Left renal cortex interstitium (tissue), 4 donors: Measurements from ENCODE around the gene WEE2. TPM values are rescaled to one million over a fixed set of nuclear protein-coding genes. Genes with fewer than 3 reads are reported as not detected.
"Not testable (repeated sequence)": the region's sequence is repeated elsewhere in the genome, so short reads cannot be mapped to it uniquely, and the experiment has no call there.

Experiments
- DNase-seq, 4 donors: peaks; one replicate each; pipeline ENCODE4 v3.0.0-alpha.2; 2013; ENCODE audit warnings: low read depth in 4 of 4, low spot score in 2 of 4, missing footprints in 1 of 4
- polyA plus RNA-seq, 4 donors: library from polyadenylated mRNA; unstranded; fragments of 120-200 nt; gene quantifications; one replicate each; pipeline ENCODE4 v1.2.1, GENCODE V29; 2013; ENCODE audit not compliant: insufficient read length in 4 of 4

The WEE2 gene
- polyA plus RNA-seq, 4 donors, result 0.10 to 0.54 (median 0.26) TPM

GRCh38 chr7:141689072-141689825, 18.9 kb upstream of the WEE2 start:
- DNase-seq, result not testable (repeated sequence)

GRCh38 chr7:141691540-141691939, 16.6 kb upstream of the WEE2 start:
- DNase-seq, result no peak

GRCh38 chr7:141691961-141692360, 16.2 kb upstream of the WEE2 start:
- no peak for DNase-seq

DNA sequence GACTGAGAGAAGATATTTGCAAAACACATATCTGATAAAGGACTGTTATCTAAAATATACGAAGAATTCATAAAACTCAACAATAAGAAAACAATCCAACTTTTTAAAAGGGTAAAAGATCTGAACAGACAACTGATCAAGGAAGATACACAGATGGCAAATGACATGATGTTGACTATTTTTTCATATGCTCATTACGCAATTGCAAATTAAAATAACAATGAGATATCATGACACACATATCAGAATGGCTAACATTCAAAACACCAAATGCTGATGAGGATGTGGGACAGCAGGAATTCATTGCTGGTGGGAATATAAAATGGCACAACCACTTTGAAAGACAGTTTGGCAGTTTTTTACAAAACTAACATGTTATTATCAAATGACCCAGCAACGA, 15.1 kb upstream of the WEE2 start:
- DNase-seq, result no peak

- no peak for DNase-seq
Observed at GRCh38 chr7:141695803-141696289, 12.3 kb upstream of the WEE2 start.

DNA sequence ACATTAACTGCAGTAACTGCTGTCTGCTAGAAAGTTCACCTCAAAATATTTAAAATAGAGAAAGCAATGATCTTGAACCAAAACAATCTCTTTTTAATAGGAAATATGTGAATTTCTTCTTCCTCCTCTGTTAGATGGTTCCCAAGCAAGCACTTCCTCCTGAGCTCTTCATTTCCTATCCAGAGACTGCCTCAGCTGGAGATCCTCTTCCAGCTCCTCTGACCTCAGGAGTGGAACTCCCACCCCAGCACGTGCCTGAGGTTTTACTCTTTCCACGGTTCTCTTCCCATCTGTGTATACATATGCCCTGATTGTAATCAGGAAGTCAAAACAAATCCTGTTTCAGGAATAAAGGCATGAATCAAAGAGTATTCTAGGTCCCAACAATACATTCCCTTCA, 11.8 kb upstream of the WEE2 start:
- DNase-seq, result no peak

- DNase-seq, result no peak
Observed at GRCh38 chr7:141697211-141697871, 10.8 kb upstream of the WEE2 start.

- no peak for DNase-seq
Observed at GRCh38 chr7:141698247-141699015, 9.7 kb upstream of the WEE2 start.

- DNase-seq, result no peak
Observed at GRCh38 chr7:141699860-141700259, 8.3 kb upstream of the WEE2 start.

- DNase-seq, result no peak
Observed at GRCh38 chr7:141700296-141700847, 7.8 kb upstream of the WEE2 start.

DNA sequence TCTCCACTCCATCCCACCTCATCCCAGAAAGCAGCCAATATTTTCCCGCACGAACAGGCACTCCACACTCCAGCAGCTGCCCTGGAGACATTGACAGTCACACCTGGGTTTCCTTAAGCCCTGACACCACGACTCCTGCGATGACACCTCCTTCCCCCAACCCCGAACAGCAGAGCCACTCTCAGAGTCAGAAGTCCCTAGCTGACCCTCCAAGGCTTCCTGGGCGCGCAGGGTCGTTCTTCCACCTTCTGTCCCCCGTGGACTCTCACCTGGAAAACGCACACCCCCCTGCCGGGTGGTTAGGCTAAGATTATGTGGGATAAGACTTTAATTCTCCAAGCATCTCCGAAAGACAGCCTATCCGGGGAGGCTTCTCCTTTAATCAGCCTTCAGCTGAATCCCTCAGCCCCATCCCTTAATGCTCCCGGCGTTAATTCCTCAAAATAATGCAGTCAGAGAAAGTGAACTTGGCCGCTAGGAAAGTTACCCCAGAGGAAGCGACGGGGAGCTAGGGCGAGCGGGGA, 7.2 kb upstream of the WEE2 start:
- DNase-seq, result no peak

DNA sequence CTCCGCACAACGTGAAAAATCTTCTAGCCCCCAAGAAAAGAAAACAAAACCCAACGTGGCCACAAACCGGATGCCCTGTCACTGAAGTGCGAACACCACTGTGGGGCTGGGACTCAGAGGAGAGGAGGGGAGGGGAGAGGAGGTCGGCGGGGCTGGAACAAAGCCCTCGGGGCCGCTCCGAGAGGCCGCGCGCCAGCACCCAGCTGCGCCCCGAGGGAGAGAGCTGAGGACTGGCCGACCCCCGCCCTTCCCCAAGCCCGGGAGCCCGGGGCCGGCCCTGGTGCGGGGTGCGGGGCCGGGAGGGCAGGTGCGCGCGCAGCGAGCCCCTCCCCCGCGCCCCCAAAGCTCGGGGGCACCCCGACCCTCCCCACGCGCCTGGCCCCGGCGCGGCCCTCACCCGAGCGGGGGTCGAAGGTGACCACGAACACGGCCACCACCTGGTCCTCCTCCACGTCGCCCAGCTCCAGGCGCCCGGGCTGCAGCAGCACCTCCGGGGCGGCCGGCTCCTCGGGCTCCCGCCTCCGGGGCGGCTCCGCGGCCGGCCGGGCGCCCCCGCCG, 6.6 kb upstream of the WEE2 start:
- DNase-seq, result no peak

DNA sequence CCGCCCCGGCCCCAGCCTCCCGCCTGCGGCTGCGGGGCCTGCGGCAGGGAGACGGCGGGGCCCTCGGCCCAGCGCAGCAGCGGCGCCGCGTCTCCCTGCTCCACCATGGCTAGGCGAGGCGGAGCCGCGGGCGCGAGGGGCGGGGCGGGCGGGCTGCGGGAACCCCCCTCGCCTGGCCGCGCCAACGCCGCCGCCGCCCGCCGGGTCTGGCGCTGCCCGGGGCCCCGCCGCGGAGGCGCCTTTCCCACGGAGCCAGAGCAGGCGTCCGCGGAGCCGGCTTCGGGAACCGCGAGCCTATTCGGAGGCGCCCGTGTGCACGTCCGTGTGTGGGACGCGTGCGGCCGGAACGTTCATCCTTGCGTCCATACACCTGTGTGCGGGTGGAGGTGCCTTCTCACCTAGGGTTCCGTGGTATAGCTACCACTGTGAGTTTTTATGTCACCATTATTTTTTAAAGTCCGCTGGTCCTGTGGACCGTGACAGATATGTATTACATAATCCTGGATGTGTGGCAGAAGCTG, 6.0 kb upstream of the WEE2 start, which contains the start of gene DENND11:
DENND11 (minus strand) TSS at position 120 of the 521 bp plus-strand sequence; CDS start at position 107, 13 bp downstream.
- DNase-seq, result no peak

DNA sequence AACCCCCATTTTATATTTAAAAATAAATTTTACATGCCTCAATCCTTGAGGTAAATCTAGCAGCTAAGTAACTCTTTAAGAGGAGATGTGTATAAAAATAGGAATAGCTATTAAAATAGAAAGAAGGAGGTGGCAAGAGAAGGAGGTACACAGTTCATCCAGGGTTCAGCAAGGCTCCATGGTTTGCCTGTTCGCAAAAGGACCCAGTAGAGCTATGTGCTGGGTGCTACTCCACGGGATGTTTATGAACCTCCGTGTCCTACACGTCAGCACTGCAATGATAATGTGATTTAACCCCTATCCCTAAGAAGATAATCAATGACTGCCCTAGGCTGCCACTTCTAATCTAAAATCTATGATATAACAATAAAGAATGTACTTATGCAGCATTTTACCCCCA, 5.3 kb upstream of the WEE2 start:
- DNase-seq, result no peak

DNA sequence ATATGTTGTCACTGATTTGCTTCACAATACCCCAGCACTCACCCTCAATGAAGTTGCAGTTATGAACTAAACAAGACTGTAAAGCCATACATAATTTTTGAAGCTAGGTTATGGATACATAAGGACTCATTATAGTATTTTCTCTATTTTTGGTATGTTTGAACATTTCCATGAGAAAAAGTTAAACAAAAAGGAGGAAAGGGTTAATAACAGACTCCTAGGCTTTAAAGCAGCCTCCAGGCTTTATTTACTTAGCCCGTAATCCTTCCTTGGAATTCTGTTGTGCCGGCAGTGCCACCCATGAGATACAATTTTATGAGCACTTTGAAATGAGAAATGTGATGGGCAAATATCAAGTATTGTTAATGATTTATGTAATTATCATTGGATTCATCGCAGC, 4.0 kb upstream of the WEE2 start:
- no peak for DNase-seq

- DNase-seq, result no peak
Observed at GRCh38 chr7:141704741-141705140, 3.4 kb upstream of the WEE2 start.

GRCh38 chr7:141706239-141707064, 1.7 kb upstream of the WEE2 start:
- no peak for DNase-seq

GRCh38 chr7:141709318-141709717, 1.2 kb downstream of the WEE2 start:
- DNase-seq, result no peak

DNA sequence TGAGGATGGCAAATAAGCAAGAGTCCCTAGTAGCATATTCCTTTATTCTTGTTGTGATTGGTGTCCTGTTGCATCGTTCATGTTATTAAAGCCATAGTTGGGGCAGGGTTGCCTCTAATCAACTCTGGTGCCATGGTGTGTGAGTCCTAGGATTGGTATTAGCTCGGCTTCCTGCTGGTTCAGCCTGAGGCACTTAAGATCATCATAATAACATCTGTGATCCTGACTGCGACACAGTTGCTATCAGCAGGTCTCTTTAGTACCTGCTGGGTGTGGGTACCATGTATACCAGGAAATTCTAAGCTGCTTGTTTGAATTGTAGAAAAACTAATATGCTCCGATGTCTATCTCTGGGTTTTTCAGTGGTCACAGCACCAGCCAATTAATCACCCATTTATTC, 1.6 kb downstream of the WEE2 start:
- no peak for DNase-seq
